ENCODE measurements around the gene CDKL5. TPM values are rescaled to one million over a fixed set of nuclear protein-coding genes. Genes with fewer than 3 reads are reported as not detected.

Gene CDKL5
- total RNA-seq, 3 donors from 2014 or later, result 5.3 to 14.3 (median 6.9) TPM

DNA sequence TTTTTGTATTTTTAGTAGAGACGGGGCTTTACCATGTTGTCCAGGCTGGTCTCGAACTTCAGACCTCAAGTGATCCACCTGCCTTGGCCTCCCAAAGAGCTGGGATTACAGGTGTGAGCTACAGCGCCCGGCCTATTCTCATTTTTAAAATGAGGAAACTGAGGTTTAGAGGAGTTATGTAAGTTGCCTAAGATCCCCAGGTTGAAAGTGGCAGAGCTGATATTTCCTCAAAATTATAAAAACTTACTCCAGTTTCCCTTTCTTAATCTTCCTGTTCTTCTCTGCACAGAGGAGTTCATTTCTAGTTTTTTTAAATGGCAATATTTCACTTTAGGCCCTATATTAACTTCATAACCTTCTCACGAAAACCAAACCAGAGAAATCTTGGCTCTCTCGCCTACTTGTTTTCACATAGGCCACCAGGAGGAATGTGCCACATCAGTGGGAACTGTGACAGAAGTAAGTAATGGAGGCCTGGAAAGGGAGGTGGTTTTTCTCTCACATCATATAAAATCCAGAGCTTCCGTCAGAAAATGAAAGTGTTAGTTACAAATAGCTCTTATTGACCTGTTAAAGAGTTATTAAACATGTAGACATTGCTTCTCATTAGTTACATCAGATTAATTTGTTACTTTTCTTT is 262.6 kb downstream of the CDKL5 start:
- no peak for TF ChIP-seq POLR2AphosphoS5 (IDR thresholded peaks at IDR 0.05)
- no peak for TF ChIP-seq POLR2A (IDR thresholded peaks at IDR 0.05)
- TF ChIP-seq, protein P1, sequence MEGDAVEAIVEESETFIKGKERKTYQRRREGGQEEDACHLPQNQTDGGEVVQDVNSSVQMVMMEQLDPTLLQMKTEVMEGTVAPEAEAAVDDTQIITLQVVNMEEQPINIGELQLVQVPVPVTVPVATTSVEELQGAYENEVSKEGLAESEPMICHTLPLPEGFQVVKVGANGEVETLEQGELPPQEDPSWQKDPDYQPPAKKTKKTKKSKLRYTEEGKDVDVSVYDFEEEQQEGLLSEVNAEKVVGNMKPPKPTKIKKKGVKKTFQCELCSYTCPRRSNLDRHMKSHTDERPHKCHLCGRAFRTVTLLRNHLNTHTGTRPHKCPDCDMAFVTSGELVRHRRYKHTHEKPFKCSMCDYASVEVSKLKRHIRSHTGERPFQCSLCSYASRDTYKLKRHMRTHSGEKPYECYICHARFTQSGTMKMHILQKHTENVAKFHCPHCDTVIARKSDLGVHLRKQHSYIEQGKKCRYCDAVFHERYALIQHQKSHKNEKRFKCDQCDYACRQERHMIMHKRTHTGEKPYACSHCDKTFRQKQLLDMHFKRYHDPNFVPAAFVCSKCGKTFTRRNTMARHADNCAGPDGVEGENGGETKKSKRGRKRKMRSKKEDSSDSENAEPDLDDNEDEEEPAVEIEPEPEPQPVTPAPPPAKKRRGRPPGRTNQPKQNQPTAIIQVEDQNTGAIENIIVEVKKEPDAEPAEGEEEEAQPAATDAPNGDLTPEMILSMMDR (IDR thresholded peaks at IDR 0.05), result no peak
- H3K27ac ChIP-seq, result no peak overlapping the region
- H3K4me1 ChIP-seq, result no peaks in the 10 kb centered on the region
- H3K4me3 ChIP-seq, result no peak overlapping the region
- peaks cover 0 to 23% of the 10 kb centered on the region in 2 donors for H3K27me3 ChIP-seq
- intact Hi-C loops (cut with DNase I; ENCODE audit: low total_unique reads), result no loop called here
- H3K36me3 ChIP-seq, result no peaks in the 10 kb centered on the region
- H3K9me3 ChIP-seq, result peaks cover 0 to 5% of the 10 kb centered on the region in 2 donors
- DNase-seq (ENCODE audit: low spot score in 2 of 2), result no peak

DNA sequence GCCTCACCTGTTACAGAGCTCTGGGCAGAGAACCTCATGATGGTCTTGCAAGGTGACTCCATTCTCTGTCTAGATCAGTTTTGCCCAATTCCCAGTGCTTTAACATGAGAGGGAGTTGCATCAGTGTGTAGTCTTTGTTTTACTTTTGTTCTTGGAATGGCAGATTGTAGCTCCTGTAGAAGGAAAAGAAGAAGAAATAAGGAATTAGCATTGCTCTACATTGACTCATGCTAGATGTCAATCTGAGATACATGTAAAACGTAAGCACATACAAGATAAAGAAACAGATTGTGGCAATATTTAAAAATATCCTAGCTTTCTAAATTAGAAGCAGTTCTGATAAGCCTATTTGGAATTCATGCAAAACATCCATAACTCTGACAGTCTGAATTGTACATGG is 266.0 kb downstream of the CDKL5 start:
- TF ChIP-seq, protein P1 (IDR thresholded peaks at IDR 0.05), result no peak
- TF ChIP-seq POLR2A (IDR thresholded peaks at IDR 0.05), result no peak
- TF ChIP-seq POLR2AphosphoS5 (IDR thresholded peaks at IDR 0.05), result no peak
- Histone ChIP-seq H3K9me3 (peaks cover 5 to 6% of the 10 kb centered on the region in 2 donors), H3K27me3 (peaks cover 0 to 16% of the 10 kb centered on the region in 2 donors), H3K4me3 (no peak overlapping the region), H3K4me1 (no peaks in the 10 kb centered on the region), H3K27ac (no peak overlapping the region), H3K36me3 (no peaks in the 10 kb centered on the region)
- intact Hi-C loops (cut with DNase I; ENCODE audit: low total_unique reads), result no loop called here
- DNase-seq (ENCODE audit: low spot score in 2 of 2), result no peak

DNA sequence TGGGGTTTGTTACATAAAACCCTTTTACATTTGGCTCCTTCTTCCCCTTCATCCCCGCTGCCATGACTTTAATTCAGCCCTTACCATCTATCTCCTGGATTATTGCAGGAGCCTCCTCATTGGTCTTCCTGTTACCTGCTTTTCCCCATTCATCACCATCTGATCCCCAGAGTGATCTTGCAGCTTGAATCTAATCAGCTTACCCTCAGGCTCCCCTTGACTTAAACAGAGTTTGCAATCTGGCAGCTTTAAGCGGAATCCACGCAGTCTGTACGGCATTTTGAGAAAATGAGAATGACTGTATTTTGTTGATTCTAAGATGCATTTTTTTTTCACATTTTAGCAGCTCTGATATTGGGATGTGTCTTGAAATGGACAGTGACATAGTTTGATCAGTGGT is 267.1 kb downstream of the CDKL5 start:
- H3K4me1 ChIP-seq, result no peaks in the 10 kb centered on the region
- no peak overlapping the region for H3K27ac ChIP-seq
- H3K4me3 ChIP-seq, result no peak overlapping the region
- intact Hi-C loops (cut with DNase I; ENCODE audit: low total_unique reads), result no loop called here
- H3K27me3 ChIP-seq, result peaks cover 0 to 16% of the 10 kb centered on the region in 2 donors
- peaks cover 5 to 6% of the 10 kb centered on the region in 2 donors for H3K9me3 ChIP-seq
- no peaks in the 10 kb centered on the region for H3K36me3 ChIP-seq
- DNase-seq (ENCODE audit: low spot score in 2 of 2), result no peak
- TF ChIP-seq, protein P1 (IDR thresholded peaks at IDR 0.05), result no peak
- no peak for TF ChIP-seq POLR2A (IDR thresholded peaks at IDR 0.05)
- TF ChIP-seq POLR2AphosphoS5 (IDR thresholded peaks at IDR 0.05), result no peak

DNA sequence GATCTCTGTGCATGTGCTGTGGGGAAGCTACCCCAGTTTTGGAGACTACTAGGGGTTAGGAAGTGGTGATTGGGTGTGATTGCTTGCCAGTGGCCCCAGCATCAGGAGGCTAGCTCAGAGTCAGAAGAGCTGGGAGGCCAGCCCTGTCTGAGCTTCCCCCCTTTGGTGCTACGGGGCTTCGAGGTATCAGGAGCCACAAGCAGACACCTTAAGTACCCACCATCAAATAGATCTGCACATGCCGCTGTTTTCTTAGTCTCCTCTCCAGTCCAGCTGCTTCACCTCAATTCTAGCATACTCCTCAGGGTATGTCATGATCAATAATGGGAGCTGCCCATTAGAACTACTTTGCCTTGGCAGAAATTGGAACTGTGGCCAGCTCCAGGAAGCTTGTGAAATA is 271.2 kb downstream of the CDKL5 start:
- H3K36me3 ChIP-seq, result no peaks in the 10 kb centered on the region
- peaks cover 0 to 6% of the 10 kb centered on the region in 2 donors for H3K9me3 ChIP-seq
- no peaks in the 10 kb centered on the region for H3K4me1 ChIP-seq
- intact Hi-C loops (cut with DNase I; ENCODE audit: low total_unique reads), result no loop called here
- DNase-seq (ENCODE audit: low spot score in 2 of 2), result no peak
- H3K27me3 ChIP-seq, result peaks cover 0 to 21% of the 10 kb centered on the region in 2 donors
- H3K4me3 ChIP-seq, result no peak overlapping the region
- no peak overlapping the region for H3K27ac ChIP-seq
- TF ChIP-seq POLR2AphosphoS5 (IDR thresholded peaks at IDR 0.05) (no peak), POLR2A (IDR thresholded peaks at IDR 0.05) (no peak)
- TF ChIP-seq, protein P1 (IDR thresholded peaks at IDR 0.05), result no peak

DNA sequence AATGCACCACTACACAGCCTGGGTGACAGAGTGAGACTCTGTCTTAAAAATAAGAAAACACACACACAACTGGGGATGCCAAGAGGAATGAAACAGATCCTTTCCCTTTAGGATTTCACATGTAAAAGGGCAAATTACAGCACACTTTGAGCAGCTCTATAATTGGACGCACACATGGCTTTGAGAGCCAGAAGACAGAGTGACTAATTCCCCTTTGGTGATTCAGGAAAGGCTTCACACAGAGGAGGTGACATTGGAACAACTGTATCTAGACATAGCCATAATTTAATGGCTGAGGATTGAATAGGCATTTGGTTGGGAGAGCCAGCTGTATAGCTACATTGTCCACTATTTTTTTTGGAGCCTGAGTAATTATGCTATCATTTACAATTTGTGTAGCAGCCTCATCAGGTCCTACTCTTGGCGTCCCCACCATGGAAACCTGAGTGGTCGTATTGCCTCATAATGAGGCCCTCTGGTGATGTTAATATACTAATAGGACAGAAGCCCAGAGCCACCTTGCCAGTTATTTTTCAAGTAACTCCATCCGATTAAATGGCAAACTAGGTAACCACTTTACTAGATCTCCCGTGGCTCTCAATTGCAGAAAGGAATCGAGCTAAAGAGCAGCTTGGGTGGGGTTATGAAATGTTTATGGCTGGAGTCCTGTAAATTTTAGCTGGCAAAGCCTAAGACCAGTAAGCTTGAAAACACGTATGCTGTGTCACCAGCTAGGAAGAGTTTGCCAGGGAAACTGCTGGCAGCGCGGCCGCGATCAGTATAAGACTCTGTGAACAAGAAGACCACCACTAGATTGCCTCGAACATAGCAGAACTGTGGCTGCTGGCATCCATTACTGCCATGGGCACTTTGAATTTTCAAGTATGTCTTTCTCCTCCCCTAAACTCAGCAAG is 273.6 kb downstream of the CDKL5 start:
- Histone ChIP-seq H3K27ac (no peak overlapping the region), H3K4me1 (no peaks in the 10 kb centered on the region), H3K9me3 (peaks cover 0 to 6% of the 10 kb centered on the region in 2 donors), H3K4me3 (no peak overlapping the region), H3K36me3 (no peaks in the 10 kb centered on the region), H3K27me3 (peaks cover 0 to 12% of the 10 kb centered on the region in 2 donors)
- TF ChIP-seq POLR2A (IDR thresholded peaks at IDR 0.05), result no peak
- no peak for TF ChIP-seq POLR2AphosphoS5 (IDR thresholded peaks at IDR 0.05)
- TF ChIP-seq, protein P1 (IDR thresholded peaks at IDR 0.05), result no peak
- DNase-seq (ENCODE audit: low spot score in 2 of 2), result no peak
- intact Hi-C loops (cut with DNase I; ENCODE audit: low total_unique reads), result no loop called here
